Lung (tissue), 12 donors: ENCODE measurements around the gene DDX31. TPM values are rescaled to one million over a fixed set of nuclear protein-coding genes. Genes with fewer than 3 reads are reported as not detected.

Experiments
- ATAC-seq: fragments of 200-7000 bp; cut with Tn5 transposase; one replicate; pipeline ENCODE4 v1.9.1; 2020; ENCODE audit warnings: moderate number of reproducible peaks; ENCODE audit not compliant: insufficient read depth, low FRiP score
- DNase-seq, 3 donors: peaks; one replicate each; pipeline ENCODE4 v3.0.0-alpha.2; 2013 to 2017
- H3K27ac ChIP-seq, 2 donors: one replicate each; pipeline ENCODE4 v1.5.1; 2013; ENCODE audit warnings: mild to moderate bottlenecking in 2 of 2, moderate library complexity in 2 of 2, control low read depth in 1 of 2, inconsistent platforms in 1 of 2, low read depth in 1 of 2, low read length in 1 of 2
- H3K27me3 ChIP-seq, 3 donors: one replicate each; pipeline ENCODE4 v1.5.1; 2013; ENCODE audit warnings: low read length in 2 of 3; ENCODE audit not compliant: control insufficient read depth in 3 of 3, insufficient read depth in 3 of 3
- H3K36me3 ChIP-seq, 4 donors: one replicate each; pipeline ENCODE4 v1.5.1; 2013; ENCODE audit warnings: low read length in 4 of 4, mild to moderate bottlenecking in 1 of 4, moderate library complexity in 1 of 4; ENCODE audit not compliant: control insufficient read depth in 4 of 4, insufficient read depth in 4 of 4
- H3K4me1 ChIP-seq, 5 donors: one replicate each; pipeline ENCODE4 v1.5.1; 2013; ENCODE audit warnings: low read length in 5 of 5, mild to moderate bottlenecking in 2 of 5, moderate library complexity in 1 of 5; ENCODE audit not compliant: control insufficient read depth in 5 of 5, insufficient read depth in 5 of 5
- H3K4me3 ChIP-seq: one replicate; pipeline ENCODE4 v1.5.1; 2013; ENCODE audit warnings: mild to moderate bottlenecking, control low read depth, moderate library complexity
- H3K9ac ChIP-seq, 2 donors: one replicate each; pipeline ENCODE4 v1.5.1; 2013; ENCODE audit warnings: low read length in 2 of 2, control low read depth in 1 of 2; ENCODE audit not compliant: insufficient read depth in 1 of 2
- H3K9me3 ChIP-seq, 4 donors: one replicate each; pipeline ENCODE4 v1.5.1; 2013; ENCODE audit warnings: low read length in 3 of 4, mild to moderate bottlenecking in 1 of 4, moderate library complexity in 1 of 4; ENCODE audit not compliant: control insufficient read depth in 4 of 4, insufficient read depth in 3 of 4
- CTCF ChIP-seq: IDR thresholded peaks from 2 replicates; pipeline ENCODE4 v1.5.1; 2012; ENCODE audit warnings: mild to moderate bottlenecking; ENCODE audit errors: control extremely low read depth, extremely low read depth
- WGBS, 2 donors: extraction: QIAGEN DNeasy Blood & Tissue Kit; methylation state at CpG; one replicate each; pipeline ENCODE4 v1.1.7; 2013; 5-methylcytosine and 5-hydroxymethylcytosine counted together
- polyA plus RNA-seq, 2 donors: library from polyadenylated mRNA; stranded (reverse); fragments of 200-250 nt; gene quantifications; one replicate each; pipeline ENCODE4 v1.2.1, GENCODE V29; 2013
- total RNA-seq, 2 donors: library from RNA; depleted of rRNA in 1 of 2; stranded (reverse); fragments of >200 nt in 1 of 2; gene quantifications; one replicate each; pipeline ENCODE4 v1.2.1, GENCODE V29; 2014 to 2021
- donor health status: control.
- donor health status: control.
- donor health status: Bipolar disorder and iron deficiency.
- donor health status: healthy.
- donor health status: DM: yes; HTN: yes; CAD: no.

Gene DDX31
- total and polyA plus RNA-seq, 4 donors, result 8.1 to 14.8 (median 11.7) TPM

DNA sequence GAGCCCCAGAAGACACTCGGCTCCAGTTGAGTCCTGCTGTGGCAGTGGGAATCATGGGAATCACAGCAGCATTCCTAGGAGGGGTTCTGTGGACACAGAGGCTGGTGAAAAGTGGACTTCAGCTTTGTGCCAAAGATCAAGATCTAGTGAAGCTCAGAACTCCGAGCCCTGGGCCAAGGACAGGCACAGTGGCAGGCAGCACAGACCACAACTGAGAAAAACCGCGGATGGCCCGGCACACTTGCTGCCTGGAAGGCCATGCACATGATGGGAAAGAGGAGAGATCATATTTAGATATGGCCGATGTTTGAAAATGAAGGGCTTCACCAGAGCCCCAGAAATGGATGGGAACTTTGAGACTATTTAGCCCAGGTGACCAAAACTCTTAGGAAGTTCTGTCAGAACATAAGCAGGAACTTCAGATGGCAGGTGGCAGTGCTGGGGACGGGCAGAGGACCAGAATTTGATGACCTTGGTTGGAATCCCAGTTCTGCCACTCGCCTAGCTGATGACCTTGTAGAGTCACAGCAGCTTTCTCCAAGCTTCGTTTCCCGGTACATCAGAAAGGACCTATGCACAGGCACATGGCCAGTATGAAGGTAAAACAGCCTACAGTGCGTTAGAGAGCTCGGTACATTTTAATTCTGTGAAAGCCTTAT lies 69.3 kb downstream of the DDX31 start:
- H3K36me3 ChIP-seq, result peaks cover 0 to 29% (median 8%) of the 10 kb centered on the region in 4 donors
- H3K9ac ChIP-seq, result no peak overlapping the region
- no peak for TF ChIP-seq CTCF
- ATAC-seq (no peak), DNase-seq (no peak)
- H3K4me1 ChIP-seq, result peaks cover 0 to 1% (median 0%) of the 10 kb centered on the region in 5 donors
- H3K9me3 ChIP-seq, result peaks cover 0 to 3% (median 0%) of the 10 kb centered on the region in 4 donors
- H3K4me3 ChIP-seq, result no peak overlapping the region
- WGBS, 2 donors, result 92 to 97% methylated on average over 12 of the region's 12 CpGs
- H3K27ac ChIP-seq, result no peak overlapping the region
- H3K27me3 ChIP-seq, result no peaks in the 10 kb centered on the region

DNA sequence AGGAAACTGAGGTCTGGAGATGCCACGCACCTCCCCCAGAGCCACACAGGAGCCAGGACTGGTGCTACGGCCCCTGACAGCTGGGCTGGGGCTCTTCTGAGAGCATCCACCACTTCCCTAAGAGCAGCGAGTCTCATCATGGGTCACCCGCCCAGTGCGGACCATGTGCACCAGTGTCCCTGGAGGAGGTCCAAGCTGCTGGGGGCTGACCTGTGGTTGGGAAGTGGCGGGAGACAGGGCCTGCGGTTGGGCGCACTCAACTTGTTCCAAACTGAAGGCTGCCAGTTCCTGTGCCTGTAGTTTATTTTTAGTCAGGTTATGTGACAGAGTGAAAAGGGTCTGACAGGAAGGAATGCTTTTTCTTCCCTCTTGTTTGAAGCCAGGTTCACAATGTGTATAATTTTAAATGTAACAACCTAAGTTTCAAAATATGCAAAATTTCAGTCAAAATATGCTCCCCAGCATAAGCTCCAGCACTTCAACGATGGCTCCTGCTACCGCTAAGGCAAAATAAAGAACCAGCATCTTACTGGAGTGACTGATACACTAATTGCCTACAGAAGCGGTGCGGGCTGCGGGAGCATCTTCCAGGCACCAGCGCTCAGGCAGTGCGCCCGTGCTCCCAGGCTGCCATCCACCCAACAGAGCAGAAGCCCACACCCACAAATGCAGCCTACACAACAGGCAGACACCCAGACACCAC lies 72.6 kb downstream of the DDX31 start:
- no peak for TF ChIP-seq CTCF
- peaks cover 0 to 6% (median 0%) of the 10 kb centered on the region in 4 donors for H3K9me3 ChIP-seq
- peaks cover 0 to 8% (median 4%) of the 10 kb centered on the region in 3 donors for H3K27me3 ChIP-seq
- 86 to 88% methylated on average over 16 of the region's 16 CpGs for WGBS, 2 donors
- H3K4me1 ChIP-seq, result no peaks in the 10 kb centered on the region
- DNase-seq, result no peak
- no peak overlapping the region for H3K9ac ChIP-seq
- no peak overlapping the region for H3K27ac ChIP-seq
- peaks cover 4 to 35% (median 9%) of the 10 kb centered on the region in 4 donors for H3K36me3 ChIP-seq
- no peak for ATAC-seq
- no peak overlapping the region for H3K4me3 ChIP-seq

- Histone ChIP-seq H3K4me3 (no peak overlapping the region), H3K27ac (no peak overlapping the region), H3K27me3 (peaks cover 0 to 18% (median 14%) of the 10 kb centered on the region in 3 donors), H3K9ac (no peak overlapping the region), H3K4me1 (no peaks in the 10 kb centered on the region), H3K9me3 (peaks cover 0 to 6% (median 0%) of the 10 kb centered on the region in 4 donors), H3K36me3 (peaks cover 4 to 27% (median 9%) of the 10 kb centered on the region in 4 donors)
- 74 to 75% methylated on average over 3 of the region's 3 CpGs for WGBS, 2 donors
- ATAC-seq (no peak), DNase-seq (no peak)
- TF ChIP-seq CTCF, result no peak
Observed at GRCh38 chr9:132596200-132596599, 73.6 kb downstream of the DDX31 start.
